Central memory CD4-positive, alpha-beta T cell (primary cell): Measurements from ENCODE around the gene MZT2B.
A peak's percentile ranks its signal among the peaks of the same experiment; 100 is the strongest.
"Not testable (repeated sequence)": the region's sequence is repeated elsewhere in the genome, so short reads cannot be mapped to it uniquely, and the experiment has no call there.

Experiments
- DNase-seq: peaks from one replicate; pipeline ENCODE4 v3.0.0; 2022
- total RNA-seq, 3 experiments: gene quantifications; one replicate each; lab custom pipeline; 2026; lab: John Stamatoyannopoulos, UW

MZT2B gene
- total RNA-seq: 37.2 to 80.8 (median 59.9) reads per million in 3 experiments

DNA sequence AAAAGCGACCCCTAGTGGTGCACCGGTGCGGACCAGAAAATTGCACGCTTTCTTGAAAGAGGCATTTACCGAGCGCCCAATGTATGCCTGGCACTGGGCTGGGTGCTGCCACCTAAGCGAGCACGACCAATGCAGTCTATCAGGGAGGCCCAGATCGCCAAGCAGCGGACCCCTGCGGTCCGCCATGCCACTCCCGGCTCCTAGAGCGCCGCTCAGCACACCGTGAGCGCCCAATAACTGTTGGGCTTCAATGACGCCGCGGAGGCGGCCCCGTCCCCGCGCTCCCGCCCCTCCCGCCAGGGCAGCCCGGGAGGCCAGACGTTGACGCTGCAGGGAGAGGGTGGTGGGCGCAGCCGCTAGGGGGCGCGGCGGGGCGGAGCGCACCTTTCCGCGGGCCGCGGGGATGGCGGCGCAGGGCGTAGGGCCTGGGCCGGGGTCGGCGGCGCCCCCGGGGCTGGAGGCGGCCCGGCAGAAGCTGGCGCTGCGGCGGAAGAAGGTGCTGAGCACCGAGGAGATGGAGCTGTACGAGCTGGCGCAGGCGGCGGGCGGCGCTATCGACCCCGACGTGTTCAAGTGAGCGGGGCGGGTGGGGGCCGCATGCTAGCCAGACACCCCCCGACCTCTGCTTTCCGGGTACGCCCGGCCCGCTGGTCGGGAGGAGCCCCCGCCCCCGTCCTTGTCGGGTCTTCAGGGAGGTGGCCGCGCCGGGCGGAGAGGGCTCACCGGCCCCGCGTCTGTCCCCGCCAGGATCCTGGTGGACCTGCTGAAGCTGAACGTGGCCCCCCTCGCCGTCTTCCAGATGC is at the start of gene MZT2B:
Gene MZT2B, plus strand, starts transcription at position 383 of the 803 bp plus-strand sequence. Its CDS starts 21 bp downstream, at position 404.
- peak; percentile 92 for DNase-seq

- no peak for DNase-seq
Measured at GRCh38 chr2:130135692-130136541, 46.1 kb upstream of the MZT2B start.

GRCh38 chr2:130136546-130136945 is 45.5 kb upstream of the MZT2B start:
- DNase-seq: not testable (repeated sequence)

- not testable (repeated sequence) for DNase-seq
Measured at GRCh38 chr2:130137118-130137517, 44.9 kb upstream of the MZT2B start.

DNA sequence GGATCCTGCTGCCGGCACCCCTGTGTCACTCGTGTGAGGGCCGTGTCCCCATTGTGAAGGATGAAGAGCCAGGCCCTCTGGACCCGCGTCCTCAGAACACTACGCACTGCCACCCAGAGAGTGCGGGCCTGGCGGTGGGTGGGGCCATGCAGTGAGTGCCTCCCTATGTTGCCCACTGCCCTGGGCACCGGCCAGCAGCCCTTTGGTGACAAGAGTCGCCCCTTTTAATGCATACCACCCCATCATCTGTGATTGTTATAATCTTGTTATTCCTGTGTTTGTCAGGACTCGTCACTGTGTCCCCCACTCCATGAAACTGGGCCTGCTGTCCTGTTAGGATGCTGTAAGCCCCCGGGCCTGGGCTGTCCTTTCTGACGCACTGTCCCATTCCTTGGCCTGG is 43.7 kb upstream of the MZT2B start:
- DNase-seq: not testable (repeated sequence)

DNA sequence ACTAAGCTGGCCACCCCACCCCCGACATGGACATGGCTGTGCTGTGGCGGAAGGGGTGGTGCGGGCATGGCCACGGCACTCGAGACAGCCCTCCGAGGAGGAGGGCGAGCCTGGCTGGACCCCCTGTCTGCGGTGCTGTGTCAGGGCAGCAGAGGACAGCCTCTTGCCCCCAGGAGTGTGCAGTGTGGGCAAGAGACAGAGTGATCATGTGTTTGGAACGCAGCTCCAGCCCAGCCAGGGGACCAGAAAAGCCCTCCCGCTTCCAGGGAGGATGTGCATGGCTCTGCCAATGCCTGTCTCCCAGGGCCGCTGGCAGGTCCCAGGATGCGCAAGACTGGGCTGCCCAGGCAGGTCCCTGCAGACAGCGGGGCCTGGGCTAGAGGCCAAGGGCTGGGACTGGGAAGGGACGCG is 43.2 kb upstream of the MZT2B start:
- not testable (repeated sequence) for DNase-seq

DNA sequence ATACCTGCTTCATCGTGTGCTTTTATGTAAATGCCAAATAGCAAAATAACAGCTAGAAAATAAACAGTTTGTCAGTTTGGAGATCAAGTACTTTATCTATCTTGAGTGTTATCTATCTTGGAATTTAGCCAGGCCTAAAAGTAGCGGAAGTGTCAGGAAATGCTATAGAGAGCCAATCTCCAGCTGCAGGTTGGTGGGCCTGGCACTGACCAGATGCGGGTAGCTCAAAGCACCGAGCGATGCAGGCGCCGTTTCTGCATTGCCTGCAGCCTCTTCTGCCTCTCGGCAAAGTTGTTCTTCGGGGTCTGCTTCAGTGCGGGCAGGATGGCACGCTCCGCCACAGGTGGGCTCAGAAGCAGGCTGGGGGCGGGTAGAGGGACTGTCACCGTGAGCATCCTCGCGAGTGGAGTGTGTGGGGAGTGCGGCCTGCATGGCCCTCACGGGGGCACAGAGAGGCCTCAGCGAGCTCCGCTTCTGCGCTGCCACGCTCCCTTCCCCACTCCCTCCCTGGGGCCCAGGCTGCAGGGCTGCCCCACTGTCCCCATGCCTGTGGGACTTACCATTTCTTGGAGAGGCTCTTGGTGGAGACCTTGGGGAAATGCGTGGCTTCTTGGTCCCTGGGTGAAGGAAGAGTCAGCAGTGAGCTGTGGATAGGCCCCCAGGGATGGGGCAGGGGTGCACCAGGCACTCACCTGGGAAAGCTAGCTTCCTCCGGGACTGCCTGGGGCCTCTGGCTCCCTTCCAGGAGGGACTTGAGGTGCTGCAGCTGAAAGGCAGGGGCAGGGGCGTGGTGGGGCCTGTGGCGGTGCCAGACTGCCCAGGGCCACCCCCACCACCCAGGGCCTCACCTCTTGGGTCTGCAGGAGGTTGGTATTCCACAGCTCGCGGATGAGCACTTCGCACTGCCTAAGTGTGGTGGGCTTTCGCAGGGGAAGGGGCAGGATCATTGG is 42.5 kb upstream of the MZT2B start:
- not testable (repeated sequence) for DNase-seq

- DNase-seq: not testable (repeated sequence)
Measured at GRCh38 chr2:130140516-130140915, 41.5 kb upstream of the MZT2B start.

DNA sequence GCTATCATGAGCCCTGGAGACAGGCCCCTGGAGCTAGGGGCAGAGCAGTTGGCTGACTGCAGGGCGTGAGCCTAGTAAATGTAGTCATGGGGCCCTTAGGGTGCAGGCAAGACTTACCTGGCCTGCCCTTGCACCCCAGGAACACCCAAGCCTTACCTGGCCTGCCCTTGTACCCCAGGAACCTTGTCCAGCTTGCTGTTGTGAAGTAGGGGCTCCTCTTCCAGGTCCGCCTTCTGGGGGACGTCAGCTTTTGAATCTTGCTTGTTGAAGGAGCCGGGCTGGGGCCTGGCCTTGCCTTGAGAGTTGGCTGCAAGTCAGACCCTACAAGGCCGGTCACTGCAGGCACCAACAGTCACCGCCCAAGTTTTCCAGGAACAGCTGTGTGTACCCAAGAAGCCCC is 41.1 kb upstream of the MZT2B start:
- not testable (repeated sequence) for DNase-seq

DNA sequence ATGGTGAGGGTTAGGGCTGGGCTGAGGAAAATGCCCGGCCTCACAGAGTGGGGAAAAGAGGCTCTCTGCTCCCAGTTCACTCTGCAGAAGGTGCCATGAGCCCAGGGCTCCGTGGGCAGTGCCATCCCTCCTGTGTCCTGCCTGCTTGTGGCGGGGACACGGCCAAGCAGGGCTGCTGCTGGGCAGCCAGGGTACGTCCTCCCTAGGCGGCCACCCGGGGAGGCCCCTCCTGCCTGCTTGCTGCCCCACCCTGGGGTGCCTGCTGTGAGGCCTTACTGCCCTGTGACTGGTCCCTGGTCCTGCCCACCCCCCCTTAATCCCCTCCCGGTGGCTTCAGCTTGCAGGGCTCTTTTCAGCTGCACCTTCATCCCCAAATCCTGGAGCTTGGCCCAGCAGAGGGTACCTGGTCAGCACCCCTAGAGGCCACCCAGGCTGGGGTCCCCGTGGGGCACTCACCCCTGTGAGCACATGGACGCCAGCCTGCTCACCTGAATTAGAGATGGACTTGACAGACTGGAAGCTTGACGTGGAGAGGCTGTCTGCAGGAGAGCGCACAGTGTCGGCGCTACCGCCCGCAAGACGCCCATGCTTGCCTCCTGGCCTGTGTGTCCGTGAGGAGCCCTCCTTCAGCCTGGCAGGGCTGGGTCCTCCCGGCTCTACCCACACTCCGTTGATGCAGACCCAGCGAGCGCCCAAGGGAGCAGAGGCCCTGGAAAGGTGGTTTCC is 40.3 kb upstream of the MZT2B start:
- DNase-seq: not testable (repeated sequence)

DNA sequence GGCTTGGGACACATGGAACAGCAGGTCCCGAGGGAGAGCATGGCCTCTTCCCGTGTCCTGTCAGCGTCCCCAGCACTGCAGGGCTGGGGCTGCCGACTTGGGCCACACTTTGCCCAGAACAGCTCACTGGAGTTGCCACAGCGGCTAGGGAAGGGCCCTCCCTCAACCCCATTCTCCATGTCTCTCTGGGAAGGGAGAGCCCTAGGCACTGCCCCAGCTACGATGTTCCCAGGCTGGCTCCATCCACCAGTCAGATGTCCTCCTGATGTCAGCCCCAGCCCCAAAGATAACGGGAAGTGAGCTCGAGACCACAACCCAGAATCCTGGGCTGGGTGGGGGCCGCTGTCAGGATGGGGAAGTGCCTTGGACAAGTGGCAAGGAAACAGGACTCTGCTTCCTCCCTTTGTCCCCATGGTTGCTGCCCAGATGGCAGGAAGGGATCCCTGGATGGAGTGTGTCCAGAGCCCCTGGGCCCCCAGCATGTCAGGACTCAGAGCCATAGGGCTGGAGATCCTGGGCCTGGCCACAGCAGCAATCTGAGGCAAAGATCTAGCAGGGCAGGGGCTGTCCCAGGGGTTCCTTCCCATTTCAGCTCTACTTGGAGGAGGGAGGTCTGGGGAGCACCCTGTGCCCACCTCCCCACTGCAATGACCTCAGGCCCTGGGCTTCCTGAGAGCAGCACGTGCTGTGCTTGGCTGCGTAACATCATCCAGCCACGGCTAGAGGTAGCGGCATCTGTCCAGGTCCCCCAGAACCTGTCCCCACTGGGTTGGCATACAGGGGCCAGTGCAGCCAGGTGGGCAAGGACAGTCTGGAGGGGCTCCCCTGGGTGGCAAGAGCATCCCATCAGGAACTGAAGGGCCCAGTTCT is 39.4 kb upstream of the MZT2B start:
- not testable (repeated sequence) for DNase-seq

DNA sequence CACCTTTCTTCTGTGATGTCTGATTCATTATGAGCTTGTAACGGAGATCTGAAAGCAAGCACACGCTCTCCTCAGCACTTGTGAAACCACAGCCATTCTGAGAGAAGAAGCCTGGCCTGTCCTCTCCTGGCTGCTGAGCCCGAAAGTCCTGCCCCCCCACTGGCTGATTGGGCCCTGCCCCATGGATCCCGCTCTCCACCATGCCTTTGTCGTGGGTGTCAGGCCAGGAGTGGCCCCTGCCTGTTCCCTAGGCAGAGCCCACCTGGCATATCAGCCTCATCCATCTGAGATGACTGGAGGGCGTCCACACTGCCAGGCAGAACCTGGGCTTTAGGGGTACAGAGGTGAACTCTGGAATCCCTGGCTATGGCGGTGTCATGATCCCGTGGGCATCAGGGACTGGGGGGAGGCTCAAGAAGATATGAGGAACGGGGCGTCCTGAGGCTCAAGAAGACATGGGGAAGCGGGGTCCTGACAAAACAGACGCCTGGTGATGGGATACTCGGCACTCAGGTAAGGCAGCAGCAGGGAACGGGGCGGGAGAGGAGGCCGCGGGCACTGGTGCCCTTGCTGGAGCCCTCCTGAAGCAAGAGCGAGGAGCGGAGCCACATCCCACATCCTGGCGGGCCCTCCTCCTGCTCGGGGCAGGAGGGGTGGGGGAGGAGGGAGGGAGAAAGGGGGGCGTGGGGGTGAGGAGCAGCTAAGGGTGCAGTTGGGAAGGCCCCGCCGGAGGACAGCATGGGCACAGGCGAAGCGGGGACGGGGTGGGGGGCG is 38.6 kb upstream of the MZT2B start:
- DNase-seq: not testable (repeated sequence)

GRCh38 chr2:130145006-130145414 is 37.1 kb upstream of the MZT2B start, which contains the start of gene CCDC74B:
Gene CCDC74B, minus strand, starts transcription at chr2:130145112. Its CDS starts 116 bp downstream, at chr2:130144996.
- DNase-seq: peak; percentile 49

GRCh38 chr2:130148515-130148914 is 33.5 kb upstream of the MZT2B start:
- DNase-seq: not testable (repeated sequence)

- no peak for DNase-seq
Measured at GRCh38 chr2:130150181-130151144, 31.6 kb upstream of the MZT2B start.

DNA sequence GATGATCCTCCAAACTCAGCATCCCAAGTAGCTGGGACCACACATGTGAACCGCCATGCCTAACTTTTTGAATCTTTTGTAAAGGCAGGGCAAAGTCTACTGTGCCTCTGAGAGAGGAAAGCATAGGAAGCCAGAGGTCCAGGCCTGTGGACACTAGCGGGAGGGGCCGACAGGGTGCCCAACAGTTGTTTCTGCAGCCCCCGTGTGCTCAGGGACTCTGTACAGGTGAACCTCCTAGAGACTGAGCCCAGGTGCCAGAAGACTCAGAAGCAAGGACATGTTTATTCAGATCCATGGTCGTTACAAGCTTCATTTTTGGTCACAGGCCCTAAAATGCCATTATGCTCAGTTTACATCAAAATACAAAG is 30.9 kb upstream of the MZT2B start:
- DNase-seq: not testable (repeated sequence)

DNA sequence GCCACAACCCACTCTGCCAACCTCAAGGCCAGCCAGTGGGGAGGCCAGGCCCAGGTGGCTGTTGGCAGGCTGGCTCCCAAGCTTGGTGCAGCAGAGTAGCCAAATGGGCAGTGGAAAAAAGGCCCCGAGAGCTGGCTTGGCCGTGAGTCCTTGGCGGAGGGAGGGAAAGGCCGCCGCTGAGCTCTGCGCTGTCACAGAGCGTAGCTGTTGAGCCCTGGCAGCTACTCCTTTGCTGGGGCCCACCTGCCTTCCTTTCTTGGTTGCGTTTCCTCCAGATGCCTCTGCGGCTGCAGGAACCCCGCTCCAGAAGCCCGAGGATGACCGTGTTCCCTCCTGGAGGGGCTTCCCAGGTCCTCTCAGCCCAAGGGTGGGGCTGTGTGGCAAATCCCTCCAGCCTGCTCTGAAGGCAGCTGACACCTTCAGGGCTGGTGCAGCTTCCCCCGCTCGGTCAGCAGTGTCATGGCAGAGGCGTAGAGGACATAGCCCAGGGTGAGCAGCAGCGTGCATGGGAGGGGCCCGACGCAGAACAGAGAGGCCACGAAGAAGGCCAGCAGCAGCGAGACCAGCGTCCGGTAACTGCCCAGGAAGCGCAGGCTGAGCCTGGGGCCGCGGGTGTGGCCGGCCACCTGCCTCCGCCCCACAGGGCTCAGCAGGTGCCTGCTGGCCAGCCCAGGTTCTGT is 29.8 kb upstream of the MZT2B start:
- not testable (repeated sequence) for DNase-seq
